GM19099 (cell line): ENCODE data around the gene LTB4R.

Experiments used
- POLR2A ChIP-seq: IDR thresholded peaks from 3 replicates; pipeline ENCODE4 v1.6.1; 2011; ENCODE audit warnings: low read depth; ENCODE audit not compliant: insufficient read length; ENCODE audit errors: extremely low read depth

The LTB4R gene

GRCh38 chr14:24317141-24317928 lies 6.0 kb downstream of the LTB4R start:
- TF ChIP-seq POLR2A, result no peak

DNA sequence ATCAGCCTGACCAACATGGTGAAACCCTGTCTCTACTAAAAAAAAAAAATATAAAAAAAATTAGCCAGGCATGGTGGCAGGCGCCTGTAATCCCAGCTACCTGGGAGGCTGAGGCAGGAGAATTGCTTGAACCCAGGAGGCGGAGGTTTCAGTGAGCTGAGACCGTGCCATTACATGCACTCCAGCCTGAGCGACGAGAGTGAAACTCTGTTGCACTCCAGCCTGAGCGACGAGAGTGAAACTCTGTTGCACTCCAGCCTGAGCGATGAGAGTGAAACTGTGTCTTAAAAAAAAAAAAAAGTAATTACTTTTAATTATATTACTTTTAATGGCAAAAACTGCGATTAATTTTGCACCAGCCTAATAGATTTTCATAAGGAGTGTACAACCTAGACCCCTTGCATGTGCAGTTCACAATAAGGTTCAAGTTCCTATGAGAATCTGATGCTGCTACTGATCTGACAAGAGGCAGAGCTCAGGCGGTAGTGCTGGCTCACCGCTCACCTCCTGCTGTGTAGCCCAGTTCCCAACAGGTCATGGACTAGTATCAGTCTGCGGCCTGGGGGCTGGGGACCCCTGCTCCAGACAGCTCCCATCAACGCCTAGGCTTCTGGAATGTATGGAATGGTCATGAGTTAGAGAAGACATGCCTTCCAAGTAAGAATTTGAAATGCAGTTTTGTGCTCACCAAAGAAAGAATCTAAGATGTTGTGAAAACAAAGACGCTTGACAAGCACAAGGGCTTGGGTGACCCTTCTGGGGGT lies 10.1 kb downstream of the LTB4R start:
- no peak for TF ChIP-seq POLR2A

DNA sequence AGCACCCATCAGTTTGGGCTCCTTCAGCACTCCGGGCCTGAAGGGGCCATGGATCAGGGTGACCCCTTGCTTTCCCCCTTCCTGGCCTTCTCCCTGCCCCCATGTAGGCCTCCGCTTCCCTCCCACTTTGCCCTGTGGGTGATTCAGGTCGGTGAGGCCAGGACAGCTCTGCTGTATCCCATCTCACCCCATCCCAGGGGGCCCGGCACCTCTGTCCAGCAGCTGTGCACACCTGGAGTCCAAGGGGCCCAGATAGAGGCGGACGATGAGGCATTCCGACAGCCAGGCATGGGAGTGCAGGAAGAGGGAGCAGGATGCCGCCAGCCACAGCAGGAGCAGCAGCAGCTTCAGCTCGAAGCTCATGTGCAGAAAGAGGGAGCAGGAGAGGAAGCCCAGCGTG lies 11.4 kb downstream of the LTB4R start:
- no peak for TF ChIP-seq POLR2A

DNA sequence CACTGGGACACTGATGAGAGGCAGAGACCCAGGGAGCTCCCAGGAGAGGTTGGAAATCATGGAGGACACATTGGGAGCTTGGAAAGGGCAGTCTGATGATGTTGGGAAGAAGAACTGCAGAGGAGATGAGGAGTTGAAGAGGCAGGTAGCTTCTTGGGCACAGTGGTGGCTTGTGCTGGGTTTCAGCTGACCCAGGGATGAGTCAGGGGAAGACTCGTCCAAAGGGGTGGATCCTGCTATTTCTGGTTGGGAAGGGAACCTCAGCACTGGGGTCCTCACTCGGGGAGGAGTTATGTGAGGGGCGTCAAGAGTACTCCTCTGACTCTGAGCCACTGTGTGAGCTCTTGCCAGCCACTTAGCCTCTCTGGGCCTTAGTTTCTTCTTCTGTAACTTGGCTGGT lies 12.0 kb downstream of the LTB4R start:
- TF ChIP-seq POLR2A, result no peak

DNA sequence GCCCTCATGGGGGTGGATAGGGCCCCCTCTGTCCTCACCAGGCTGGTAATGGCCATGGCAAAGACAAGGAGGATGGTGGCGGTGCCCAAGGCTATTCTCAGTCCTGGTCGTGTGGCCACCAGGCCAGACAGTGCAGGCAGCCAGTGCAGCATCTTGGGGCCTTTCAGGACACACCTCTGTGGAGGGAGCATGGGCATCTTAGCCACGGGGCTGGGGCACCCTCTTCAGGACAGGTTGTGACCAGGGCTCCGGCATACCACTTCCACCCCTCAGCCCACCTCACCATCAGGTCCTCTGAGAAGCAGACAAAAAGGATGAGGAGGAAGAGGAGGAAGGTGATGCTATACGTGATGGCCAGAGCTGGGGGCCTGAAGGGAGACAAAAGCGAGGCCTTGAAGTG lies 12.7 kb downstream of the LTB4R start:
- TF ChIP-seq POLR2A, result no peak

DNA sequence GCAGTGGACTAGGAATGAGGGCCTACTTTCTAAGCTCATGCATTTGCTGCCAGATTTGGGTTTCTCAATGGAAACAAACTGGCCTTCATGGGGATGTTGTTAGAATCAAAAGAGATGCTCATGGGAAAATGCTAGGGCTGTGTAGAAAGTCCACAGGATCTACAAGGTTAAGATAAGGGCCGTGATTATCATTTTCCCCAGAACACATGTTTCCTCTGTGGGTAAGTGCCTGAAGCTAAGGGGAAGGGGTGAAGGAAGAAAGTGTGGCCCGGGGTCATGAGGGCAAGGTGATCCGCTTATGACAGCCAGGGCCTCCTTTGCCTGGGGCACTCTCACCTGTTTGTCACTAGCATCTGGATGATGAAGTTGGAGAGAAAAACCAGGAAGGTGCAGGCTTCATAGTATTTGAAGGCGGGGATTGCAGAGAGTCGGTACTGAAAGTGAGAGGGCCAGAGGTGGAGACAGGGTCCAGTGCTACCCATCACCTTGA lies 13.8 kb downstream of the LTB4R start:
- no peak for TF ChIP-seq POLR2A

DNA sequence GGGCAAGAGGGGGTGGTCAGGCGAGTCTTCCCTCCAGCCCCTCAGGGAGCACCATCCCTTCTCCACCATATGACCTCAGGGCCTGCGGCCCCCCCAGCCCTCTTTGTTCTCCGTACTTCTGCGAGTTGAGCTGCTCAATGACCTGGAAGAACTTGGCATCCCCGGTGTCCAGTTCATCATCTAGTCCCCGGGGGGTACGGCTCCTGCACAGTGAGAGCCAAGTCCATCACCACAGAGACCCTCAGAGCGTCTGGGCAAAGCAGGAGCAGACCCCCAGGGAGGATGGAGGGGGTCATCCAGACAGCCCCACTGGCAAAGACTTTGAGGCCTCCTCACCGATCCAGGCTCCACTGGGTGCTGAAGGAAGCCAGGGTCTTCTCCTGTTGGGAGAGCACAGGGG lies 14.7 kb downstream of the LTB4R start:
- TF ChIP-seq POLR2A, result no peak

- TF ChIP-seq POLR2A, result no peak
Observed at GRCh38 chr14:24327303-24327702, 16.0 kb downstream of the LTB4R start.

- no peak for TF ChIP-seq POLR2A
Observed at GRCh38 chr14:24329073-24329663, 17.9 kb downstream of the LTB4R start.

- no peak for TF ChIP-seq POLR2A
Observed at GRCh38 chr14:24329736-24330135, 18.4 kb downstream of the LTB4R start.

DNA sequence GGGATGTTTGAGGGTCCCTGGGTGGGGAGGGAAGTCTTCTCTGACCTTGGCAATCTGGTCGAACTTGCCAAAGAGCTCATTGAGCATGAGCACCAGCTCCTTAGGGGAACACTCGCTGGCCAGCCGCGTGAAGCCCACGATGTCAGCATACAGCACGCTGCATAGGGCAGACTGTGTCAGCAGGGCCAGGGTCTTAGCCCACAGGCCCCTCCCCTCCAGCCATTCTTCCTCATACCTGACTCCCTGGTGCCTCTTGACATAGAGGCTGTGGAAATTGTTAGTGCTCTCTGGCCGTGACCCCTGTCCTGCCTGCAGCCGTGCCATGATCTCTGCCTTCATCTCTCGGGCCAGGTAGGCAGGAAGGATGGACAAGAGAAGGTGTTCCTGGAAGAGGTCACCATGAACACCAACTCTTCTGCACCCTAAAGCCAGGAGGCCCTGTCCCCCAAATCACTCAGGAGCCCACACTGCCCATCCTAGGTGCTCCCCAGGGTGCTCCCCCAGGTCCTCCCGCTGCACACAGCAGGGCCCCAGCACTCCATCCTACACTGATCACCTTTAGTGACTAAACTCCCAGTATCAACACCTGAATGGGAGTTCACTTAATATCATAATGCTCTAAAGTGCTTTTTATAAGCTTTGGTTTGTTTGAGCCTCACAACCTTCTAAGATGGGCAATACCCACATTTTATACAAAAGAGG lies 19.8 kb downstream of the LTB4R start:
- TF ChIP-seq POLR2A, result no peak

DNA sequence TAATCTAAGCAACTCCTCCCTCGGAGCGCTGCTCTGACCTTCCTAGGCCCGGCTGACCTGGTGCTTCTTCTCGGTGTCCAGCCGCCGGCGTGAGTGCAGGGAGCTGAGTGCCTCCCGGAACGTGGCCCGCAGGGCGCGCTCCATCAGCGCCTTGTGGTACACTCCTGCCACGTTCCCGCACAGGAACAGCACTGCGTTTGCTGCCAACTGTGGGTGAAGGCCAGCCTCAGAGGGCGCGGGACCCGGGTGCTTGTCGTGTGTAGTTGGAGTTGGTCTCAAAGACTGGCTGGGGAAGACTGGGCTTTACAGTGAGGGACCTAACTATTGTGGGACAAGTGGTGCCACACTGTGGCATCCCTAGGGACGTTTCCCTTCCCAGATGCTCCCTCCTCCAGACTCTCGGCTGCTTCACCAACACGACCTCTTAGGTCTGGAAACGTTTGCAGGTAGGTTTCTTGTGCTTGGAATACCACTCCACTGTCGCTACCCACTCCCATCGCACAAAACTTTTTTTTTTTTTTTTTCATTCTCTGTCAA lies 20.5 kb downstream of the LTB4R start:
- no peak for TF ChIP-seq POLR2A

- TF ChIP-seq POLR2A, result no peak
Observed at GRCh38 chr14:24332268-24332993, 21.1 kb downstream of the LTB4R start.

- TF ChIP-seq POLR2A, result no peak
Observed at GRCh38 chr14:24334431-24335291, 23.4 kb downstream of the LTB4R start, which contains the start of gene ADCY4. Gene ADCY4, minus strand, starts transcription at chr14:24335071. Its CDS starts 419 bp downstream, at chr14:24334652.
